NT2/D1 (cell line): ENCODE measurements around the gene OR52I1.

Experiments
- DNase-seq: peaks from one replicate; pipeline ENCODE4 v3.0.0-alpha.2; 2011; ENCODE audit warnings: low read depth, low spot score
- H3K27me3 ChIP-seq: 2 replicates; pipeline ENCODE4 v1.6.0; 2011; ENCODE audit warnings: mild to moderate bottlenecking; ENCODE audit not compliant: insufficient read length, insufficient read depth
- H3K36me3 ChIP-seq: 2 replicates; pipeline ENCODE4 v1.6.1; 2011; ENCODE audit warnings: mild to moderate bottlenecking, low read length, mixed read lengths; ENCODE audit not compliant: insufficient read depth, insufficient read length
- H3K4me1 ChIP-seq: 2 replicates; pipeline ENCODE4 v1.5.1; 2011; ENCODE audit not compliant: insufficient read depth, insufficient read length
- H3K4me3 ChIP-seq: 2 replicates; pipeline ENCODE4 v1.5.1; 2011; ENCODE audit warnings: low read depth; ENCODE audit not compliant: insufficient read length
- H3K9ac ChIP-seq: 2 replicates; pipeline ENCODE4 v1.6.0; 2011; ENCODE audit warnings: low read depth; ENCODE audit not compliant: insufficient read length
- H3K9me3 ChIP-seq: 2 replicates; pipeline ENCODE4 v1.5.1; 2011; ENCODE audit warnings: mild to moderate bottlenecking, low read length; ENCODE audit not compliant: insufficient read depth
- SUZ12 ChIP-seq: IDR thresholded peaks from 2 replicates; pipeline ENCODE4 v1.6.1; 2011; ENCODE audit not compliant: insufficient read length, insufficient read depth; ENCODE audit errors: extremely low read depth
- YY1 ChIP-seq: IDR thresholded peaks from 2 replicates; pipeline ENCODE4 v1.6.1; 2011; ENCODE audit not compliant: insufficient read length, insufficient read depth
- ZNF274 ChIP-seq: IDR thresholded peaks from 2 replicates; pipeline ENCODE4 v1.6.1; 2011; ENCODE audit warnings: mild to moderate bottlenecking, low read depth, low read length

Gene OR52I1

DNA sequence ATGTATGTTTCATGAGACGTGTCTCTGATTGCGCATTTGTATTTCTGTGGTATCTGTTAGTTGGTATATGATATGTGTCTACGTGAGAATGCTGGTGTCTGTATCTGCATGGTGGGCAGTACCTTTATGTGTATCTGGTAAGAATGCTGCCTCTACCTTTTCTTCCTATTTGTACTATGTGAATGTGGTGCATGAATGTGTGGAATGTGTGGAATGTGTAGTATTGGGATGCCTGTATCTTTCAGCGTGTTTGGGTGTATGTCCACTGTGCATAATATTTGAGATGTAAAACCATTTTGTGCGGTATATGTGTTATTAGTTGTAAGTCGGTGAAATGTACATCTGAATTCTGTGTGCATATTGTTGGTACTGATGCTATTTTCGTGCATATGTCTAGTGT, 47.7 kb downstream of the OR52I1 start:
- H3K9me3 ChIP-seq, result no peaks in the 10 kb centered on the region
- H3K4me3 ChIP-seq, result no peak overlapping the region
- H3K9ac ChIP-seq, result no peak overlapping the region
- DNase-seq, result no peak
- H3K36me3 ChIP-seq, result no peaks in the 10 kb centered on the region
- H3K4me1 ChIP-seq, result peaks cover 2% of the 10 kb centered on the region
- no peak for TF ChIP-seq YY1
- TF ChIP-seq ZNF274, result no peak
- peaks cover 8% of the 10 kb centered on the region for H3K27me3 ChIP-seq

DNA sequence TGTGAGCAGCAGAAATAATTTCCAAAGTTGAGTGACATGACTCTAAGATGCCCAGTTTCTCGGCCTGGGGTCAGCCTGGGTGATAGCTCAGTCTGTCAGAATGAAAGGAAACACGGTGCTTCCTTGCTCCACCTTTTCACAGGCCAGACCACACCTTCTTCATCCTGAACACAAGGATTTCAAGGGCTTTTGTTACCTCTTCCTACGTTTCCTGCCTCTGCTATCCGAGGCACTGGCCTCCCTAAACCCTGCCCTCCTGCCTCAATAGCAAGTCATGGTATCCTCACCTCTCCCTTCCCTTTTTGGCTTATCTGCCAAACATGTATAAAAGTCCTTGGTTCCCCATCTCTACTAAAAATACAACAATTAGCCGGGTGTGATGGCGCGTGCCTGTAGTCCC, 48.2 kb downstream of the OR52I1 start:
- no peaks in the 10 kb centered on the region for H3K9me3 ChIP-seq
- peaks cover 6% of the 10 kb centered on the region for H3K27me3 ChIP-seq
- no peak for DNase-seq
- TF ChIP-seq YY1 (no peak), ZNF274 (no peak), SUZ12 (no peak)
- H3K4me3 ChIP-seq, result no peak overlapping the region
- peaks cover 2% of the 10 kb centered on the region for H3K4me1 ChIP-seq
- no peak overlapping the region for H3K9ac ChIP-seq
- no peaks in the 10 kb centered on the region for H3K36me3 ChIP-seq

DNA sequence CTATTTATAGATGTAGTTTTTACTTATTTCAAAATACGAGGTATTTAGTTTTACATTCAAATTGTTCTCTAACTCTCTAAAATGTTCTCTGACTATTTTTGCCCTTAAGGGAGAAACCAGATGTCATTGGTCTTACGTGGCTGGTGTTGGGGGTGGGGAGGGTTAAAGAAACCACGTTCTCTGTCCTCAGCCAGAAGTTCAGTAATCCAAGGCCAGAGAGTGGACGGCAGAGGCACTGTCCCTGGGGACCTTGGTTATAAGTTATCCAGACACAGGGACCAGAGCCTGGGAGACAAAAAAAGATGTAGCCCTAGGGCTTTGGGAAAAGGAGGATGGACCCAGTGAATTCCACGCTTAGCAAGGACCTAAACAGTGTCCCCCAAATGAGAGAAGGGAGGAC, 49.2 kb downstream of the OR52I1 start:
- TF ChIP-seq YY1 (no peak), SUZ12 (no peak), ZNF274 (no peak)
- Histone ChIP-seq H3K27me3 (no peaks in the 10 kb centered on the region), H3K4me3 (no peak overlapping the region), H3K36me3 (no peaks in the 10 kb centered on the region), H3K4me1 (no peaks in the 10 kb centered on the region), H3K9ac (no peak overlapping the region), H3K9me3 (no peaks in the 10 kb centered on the region)
- no peak for DNase-seq

DNA sequence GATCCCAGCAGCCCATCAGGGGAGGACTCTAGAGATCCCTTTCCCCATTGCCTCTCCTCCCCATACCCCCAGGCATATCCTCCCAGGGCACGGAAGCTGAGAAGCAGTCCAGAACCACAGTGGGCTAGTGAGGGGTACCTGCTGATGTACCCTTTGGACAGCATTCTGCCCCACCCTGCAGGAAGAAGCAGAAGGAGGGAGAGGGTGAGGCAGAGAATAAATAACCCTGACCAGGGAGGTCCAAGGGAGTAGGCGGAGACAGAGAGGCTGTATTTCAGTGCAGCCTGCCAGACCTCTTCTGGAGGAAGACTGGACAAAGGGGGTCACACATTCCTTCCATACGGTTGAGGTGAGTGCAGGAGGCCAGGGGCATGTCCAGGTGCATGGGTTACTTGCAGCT, 49.8 kb downstream of the OR52I1 start, which contains the start of gene OR51E1:
OR51E1 (plus strand) TSS at position 301 of the 400 bp plus-strand sequence. CDS start 8,545 bp downstream, outside the sequence.
- H3K27me3 ChIP-seq, result no peaks in the 10 kb centered on the region
- no peak for DNase-seq
- H3K9ac ChIP-seq, result no peak within 1 kb of the TSS
- no peaks in the 10 kb centered on the region for H3K4me1 ChIP-seq
- no peak within 1 kb of the TSS for H3K4me3 ChIP-seq
- TF ChIP-seq YY1 (no peak), ZNF274 (no peak), SUZ12 (no peak)
- H3K9me3 ChIP-seq, result no peaks in the 10 kb centered on the region
- no peaks in the 10 kb centered on the region for H3K36me3 ChIP-seq

DNA sequence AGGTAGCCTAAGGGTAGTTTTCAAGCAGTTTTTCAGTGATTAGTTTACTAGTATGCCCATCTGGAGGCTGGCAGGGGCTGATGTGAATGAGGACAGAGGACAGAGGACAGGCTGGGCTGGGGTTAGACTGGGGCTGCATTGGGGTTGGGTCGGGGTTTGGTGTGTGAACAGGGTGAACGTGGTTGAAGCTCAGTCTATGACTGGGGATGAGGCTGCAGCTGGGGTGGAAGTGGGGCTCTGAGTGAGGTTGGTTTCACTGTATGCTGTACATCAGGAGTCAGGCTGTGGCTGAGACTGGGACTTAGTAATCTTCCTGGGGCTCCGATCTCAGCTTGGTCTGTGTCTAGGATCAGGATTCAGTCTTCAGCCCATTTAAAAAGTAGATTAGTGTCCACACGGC, 50.4 kb downstream of the OR52I1 start:
- Histone ChIP-seq H3K9me3 (no peaks in the 10 kb centered on the region), H3K9ac (no peak overlapping the region), H3K36me3 (no peaks in the 10 kb centered on the region), H3K27me3 (no peaks in the 10 kb centered on the region), H3K4me3 (no peak overlapping the region), H3K4me1 (no peaks in the 10 kb centered on the region)
- TF ChIP-seq YY1, result no peak
- no peak for TF ChIP-seq ZNF274
- TF ChIP-seq SUZ12, result no peak
- no peak for DNase-seq
